ENCODE measurements around the gene KLHL22.

DNA sequence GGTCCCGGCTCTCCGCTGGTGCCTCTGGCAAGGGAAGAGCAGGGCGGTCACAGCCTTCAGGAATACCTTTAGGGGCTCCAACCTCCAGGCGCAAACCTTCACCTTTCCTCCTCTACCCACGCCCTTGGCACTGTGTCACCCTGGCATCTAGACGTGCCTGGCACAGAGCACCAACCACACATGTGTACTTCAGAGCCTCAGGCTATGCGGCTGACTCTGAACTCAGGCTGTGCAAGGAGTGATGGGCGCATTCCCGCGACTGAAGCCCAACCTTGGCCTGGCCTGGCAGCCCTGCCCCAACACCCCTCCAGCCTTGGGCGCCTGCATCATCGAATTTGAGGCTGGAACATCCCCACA lies 69.4 kb downstream of the KLHL22 start:
- TF ChIP-seq CTCF (IDR thresholded peaks at IDR 0.05; ENCODE audit: low read depth, low read length, missing input control) (no peak), TAF1 (conservative IDR thresholded peaks at IDR 0.05) (no peak)

Data from liver (tissue), 3 donors.